Heart right ventricle (tissue), 16 donors: Measurements from ENCODE around the gene RRM1. TPM values are rescaled to one million over a fixed set of nuclear protein-coding genes. Genes with fewer than 3 reads are reported as not detected.

ENCODE experiments used
- ATAC-seq, 8 donors: fragments of 200-7000 bp; cut with Tn5 transposase; one replicate each; pipeline ENCODE4 v1.9.1; 2020; ENCODE audit warnings: mild to moderate bottlenecking in 8 of 8, moderate library complexity in 8 of 8, moderate number of reproducible peaks in 1 of 8
- DNase-seq, 2 donors: peaks; one replicate each; pipeline ENCODE4 v3.0.0-alpha.2; 2020
- H3K27ac ChIP-seq, 10 donors: fragments of 200-600 bp; sonication (generic) in 2 of 10; one replicate each; pipeline versions ENCODE4 v1.5.0 to v1.8.0; 2020 to 2022; ENCODE audit warnings: mild to moderate bottlenecking in 3 of 10
- H3K27me3 ChIP-seq, 7 donors: fragments of 200-600 bp; one replicate each; pipeline ENCODE4 v1.8.0; 2021 to 2022; ENCODE audit warnings: mild to moderate bottlenecking in 2 of 7
- H3K36me3 ChIP-seq, 9 donors: fragments of 200-600 bp; sonication (generic) in 1 of 9; one replicate each; pipeline versions ENCODE4 v1.5.0 to v1.8.0; 2020 to 2022; ENCODE audit warnings: mild to moderate bottlenecking in 2 of 9
- H3K4me1 ChIP-seq, 9 donors: fragments of 200-600 bp; sonication (generic) in 1 of 9; one replicate each; pipeline versions ENCODE4 v1.5.0 to v1.8.0; 2020 to 2022; ENCODE audit warnings: mild to moderate bottlenecking in 4 of 9
- H3K4me3 ChIP-seq, 10 donors: fragments of 200-600 bp; sonication (generic) in 2 of 10; one replicate each; pipeline versions ENCODE4 v1.5.0 to v1.8.0; 2020 to 2022; ENCODE audit warnings: mild to moderate bottlenecking in 7 of 10, moderate library complexity in 2 of 10
- H3K9me3 ChIP-seq, 11 donors: fragments of 200-600 bp in 10 of 11; sonication (generic) in 2 of 11; one replicate each; pipeline versions ENCODE4 v1.5.0 to v1.8.0; 2013 to 2022; ENCODE audit warnings: mild to moderate bottlenecking in 2 of 11, control low read depth in 1 of 11, moderate library complexity in 1 of 11
- CTCF ChIP-seq, 9 donors: fragments of 200-600 bp; sonication (generic) in 2 of 9; IDR thresholded peaks; one replicate each; pipeline versions ENCODE4 v1.5.0 to v1.8.0; 2021 to 2022; ENCODE audit warnings: antibody characterized with exemption in 9 of 9, mild to moderate bottlenecking in 5 of 9, moderate library complexity in 1 of 9
- WGBS, 2 donors: extraction: QIAGEN DNeasy Blood & Tissue Kit; methylation state at CpG; one replicate each; pipeline ENCODE4 v1.1.7; 2013; ENCODE audit warnings: inconsistent platforms in 1 of 2; 5-methylcytosine and 5-hydroxymethylcytosine counted together
- intact Hi-C, 10 donors: fragments of 100-400 bp; cut with DNase I; formaldehyde crosslinking; loops; one replicate each; pipeline versions ENCODE4 v1.11.1 to v1.14.2; 2022
- polyA plus RNA-seq, 2 donors: library from polyadenylated mRNA; stranded (reverse); fragments of 200-250 nt; gene quantifications; one replicate each; pipeline ENCODE4 v1.2.3, GENCODE V29; 2013
- total RNA-seq, 10 donors: library from RNA; stranded (reverse); fragmentation: NEBNext Ultra II Directional in 3 of 10; extraction: Animal tissue kit (Norgen Biotek cat#: 25700) in 3 of 10; gene quantifications; one replicate each; pipeline versions ENCODE4 v1.2.1 to v1.2.4, GENCODE V29; 2021 to 2023
- donor health status: Arrhythmogenic right ventricular cardiomyopathy.
- donor health status: ischemic (EF 13 %, LVEDD 7.1; RV severe dilation, severe dysfunction).
- donor health status: healthy with polysubstance abuse.
- donor health status: DM: no; HTN: yes; CAD: no.
- donor health status: DM: no; HTN: no; CAD: no.
- donor health status: ischemic (EF 25% LVEDD 6.9; RV normal size, moderate dysfunction).
- donor health status: ischemic (EF 25% LVEDD 5.7; RV mildly dilated, moderate dysfunction).
- donor health status: healthy.
- donor health status: DM: yes; HTN: yes; CAD: no.
- donor health status: Ischemic cardiomyopathy.
- donor health status: ischemic (EF 35%, LVEDD 5.7; RV mildly dilated, moderate dysfunction).
- donor health status: nonischemic (EF 11% LVEDD 7.7; RV severe dilation, severe dysfunction).
- donor health status: DM: yes; HTN: yes; CAD: no.
- donor health status: PGD.
- donor health status: ischemic (EF 29% LVEDD 5.4; RV normal size, mild dysfunction).
- donor health status: nonischemic (EF 23%, LVEDD 6.1; RV moderate dilation, normal function).

Gene RRM1
- total and polyA plus RNA-seq, 12 donors, result 3.7 to 36.6 (median 27.7) TPM

- Histone ChIP-seq H3K27ac (no peak overlapping the region), H3K4me1 (peaks cover 0 to 10% (median 0%) of the 10 kb centered on the region in 9 donors), H3K27me3 (no peaks in the 10 kb centered on the region), H3K36me3 (peaks cover 0 to 84% (median 17%) of the 10 kb centered on the region in 9 donors), H3K9me3 (no peaks in the 10 kb centered on the region), H3K4me3 (no peak overlapping the region)
- DNase-seq (no peak), ATAC-seq (no peak)
- 88 to 91% methylated on average over 8 of the region's 8 CpGs for WGBS, 2 donors
- intact Hi-C loops, result no loop called here
- no peak for TF ChIP-seq CTCF (IDR thresholded peaks at IDR 0.05)
These were observed 7.8 kb upstream of the RRM1 start for GRCh38 chr11:4086575-4087353.

- Histone ChIP-seq H3K4me3 (no peak overlapping the region), H3K27ac (no peak overlapping the region), H3K36me3 (peaks cover 0 to 81% (median 14%) of the 10 kb centered on the region in 9 donors), H3K27me3 (no peaks in the 10 kb centered on the region), H3K9me3 (no peaks in the 10 kb centered on the region), H3K4me1 (peaks cover 0 to 15% (median 0%) of the 10 kb centered on the region in 9 donors)
- DNase-seq (no peak), ATAC-seq (no peak)
- intact Hi-C loops, result no loop called here
- WGBS, 2 donors, result 90 to 93% methylated on average over 5 of the region's 5 CpGs
- TF ChIP-seq CTCF (IDR thresholded peaks at IDR 0.05), result no peak
These were observed 7.0 kb upstream of the RRM1 start for GRCh38 chr11:4087551-4087950.

- Histone ChIP-seq H3K36me3 (peaks cover 0 to 54% (median 0%) of the 10 kb centered on the region in 9 donors), H3K27me3 (no peaks in the 10 kb centered on the region), H3K4me1 (peaks cover 0 to 26% (median 6%) of the 10 kb centered on the region in 9 donors), H3K4me3 (no peak overlapping the region), H3K27ac (peak overlapping the region in 1 of 10 donors; percentile 64), H3K9me3 (no peaks in the 10 kb centered on the region)
- 80 to 84% methylated on average over 2 of the region's 2 CpGs for WGBS, 2 donors
- no peak for DNase-seq
- no peak for TF ChIP-seq CTCF (IDR thresholded peaks at IDR 0.05)
- intact Hi-C loops, result no loop called here
- ATAC-seq, result no peak
These were observed 4.3 kb upstream of the RRM1 start for GRCh38 chr11:4090258-4090657.

GRCh38 chr11:4092026-4092425, 2.6 kb upstream of the RRM1 start:
- WGBS, 2 donors, result 21 to 61% methylated on average over 2 of the region's 2 CpGs
- Histone ChIP-seq H3K36me3 (peaks cover 0 to 45% (median 0%) of the 10 kb centered on the region in 9 donors), H3K27ac (peak overlapping the region in 1 of 10 donors; percentile 71), H3K9me3 (no peaks in the 10 kb centered on the region), H3K4me1 (peaks cover 0 to 44% (median 15%) of the 10 kb centered on the region in 9 donors), H3K4me3 (no peak overlapping the region), H3K27me3 (no peaks in the 10 kb centered on the region)
- no peak for DNase-seq
- ATAC-seq, result no peak
- intact Hi-C loops, result no loop called here
- no peak for TF ChIP-seq CTCF (IDR thresholded peaks at IDR 0.05)
